Hepatocyte (in vitro differentiated cells): Measurements from ENCODE around the gene ROCK1. TPM values are rescaled to one million over a fixed set of nuclear protein-coding genes. Genes with fewer than 3 reads are reported as not detected.

Source experiments
- DNase-seq: peaks from one replicate; pipeline ENCODE4 v3.0.0-alpha.2; 2016; ENCODE audit warnings: low spot score
- H2AFZ ChIP-seq: fragments of 200-600 bp; sonication (generic); 2 replicates; pipeline ENCODE4 v1.6.0; 2016; ENCODE audit warnings: antibody characterized with exemption, mild to moderate bottlenecking
- H3K27ac ChIP-seq: fragments of 200-600 bp; sonication (generic); 2 replicates; pipeline ENCODE4 v1.5.1; 2016; ENCODE audit warnings: mild to moderate bottlenecking
- H3K27me3 ChIP-seq: fragments of 200-600 bp; sonication (generic); 2 replicates; pipeline ENCODE4 v1.6.1; 2016
- H3K36me3 ChIP-seq: fragments of 200-600 bp; sonication (generic); replicated peaks from 2 replicates; pipeline ENCODE4 v1.5.1; 2016; ENCODE audit warnings: low read depth; ENCODE audit not compliant: insufficient read depth
- H3K4me1 ChIP-seq: fragments of 200-600 bp; sonication (generic); 2 replicates; pipeline ENCODE4 v1.5.1; 2016; ENCODE audit warnings: mild to moderate bottlenecking, moderate library complexity; ENCODE audit not compliant: insufficient read depth
- H3K4me2 ChIP-seq: fragments of 200-600 bp; sonication (generic); 2 replicates; pipeline ENCODE4 v1.6.0; 2016
- H3K4me3 ChIP-seq: fragments of 200-600 bp; sonication (generic); 2 replicates; pipeline ENCODE4 v1.5.1; 2016; ENCODE audit warnings: mild to moderate bottlenecking
- H3K79me2 ChIP-seq: fragments of 200-600 bp; sonication (generic); 2 replicates; pipeline ENCODE4 v1.6.0; 2017; ENCODE audit warnings: mild to moderate bottlenecking
- H3K9me2 ChIP-seq: fragments of 200-600 bp; sonication (generic); replicated peaks from 2 replicates; pipeline ENCODE4 v1.6.0; 2017; ENCODE audit warnings: mild to moderate bottlenecking; ENCODE audit not compliant: insufficient read depth
- H3K9me3 ChIP-seq: fragments of 200-600 bp; sonication (generic); 2 replicates; pipeline ENCODE4 v1.5.1; 2016; ENCODE audit warnings: low read depth, mild to moderate bottlenecking
- H4K20me1 ChIP-seq: fragments of 200-600 bp; sonication (generic); 2 replicates; pipeline ENCODE4 v1.6.0; 2016; ENCODE audit warnings: mild to moderate bottlenecking; ENCODE audit not compliant: insufficient read depth, poor library complexity, severe bottlenecking
- CTCF ChIP-seq: fragments of 200-600 bp; sonication (generic); IDR thresholded peaks from 2 replicates; pipeline ENCODE4 v1.5.1; 2016; ENCODE audit warnings: antibody characterized with exemption, mild to moderate bottlenecking; ENCODE audit not compliant: poor library complexity
- EZH2 ChIP-seq: fragments of 200-600 bp; sonication (generic); IDR thresholded peaks from 2 replicates; pipeline ENCODE4 v1.6.1; 2016; ENCODE audit warnings: antibody characterized with exemption, mild to moderate bottlenecking, borderline replicate concordance
- EZH2phosphoT487 ChIP-seq: fragments of 200-600 bp; sonication (generic); IDR thresholded peaks from one replicate; pipeline ENCODE4 v1.6.1; 2018; ENCODE audit warnings: antibody characterized with exemption, mild to moderate bottlenecking, low read depth, moderate library complexity; ENCODE audit not compliant: unreplicated experiment, severe bottlenecking
- WGBS: methylation state at CpG from one replicate; pipeline ENCODE4 v1.1.6; 2016; ENCODE audit warnings: low lambda C conversion rate; ENCODE audit errors: missing lambda C conversion rate; 5-methylcytosine and 5-hydroxymethylcytosine counted together
- polyA plus RNA-seq: library from polyadenylated mRNA; unstranded; fragments of >200 nt; fragmentation: Nextera tagmentation; extraction: Ambion mirVana; gene quantifications from 2 replicates; pipeline ENCODE4 v1.2.1, GENCODE V29; 2016
- total RNA-seq: library from RNA; depleted of rRNA; stranded (reverse); fragments of >200 nt; gene quantifications from 2 replicates; pipeline ENCODE4 v1.2.3, GENCODE V29; 2014

Gene ROCK1
- total and polyA plus RNA-seq, 2 experiments from 2014 or later = 22.5 to 41.7 TPM

- H3K27me3 ChIP-seq = no peaks in the 10 kb centered on the region
- H3K4me1 ChIP-seq = no peaks in the 10 kb centered on the region
- no peak overlapping the region for H2AFZ ChIP-seq
- no peak overlapping the region for H3K4me3 ChIP-seq
- no peaks in the 10 kb centered on the region for H3K36me3 ChIP-seq
- TF ChIP-seq CTCF (no peak), EZH2 (no peak), EZH2phosphoT487 (no peak)
- peaks cover 100% of the 10 kb centered on the region for H3K79me2 ChIP-seq
- H3K27ac ChIP-seq = no peak overlapping the region
- no peak for DNase-seq
- H4K20me1 ChIP-seq = peaks cover 11% of the 10 kb centered on the region
- H3K9me3 ChIP-seq = no peaks in the 10 kb centered on the region
- H3K9me2 ChIP-seq = no peaks in the 10 kb centered on the region
- H3K4me2 ChIP-seq = no peak overlapping the region
- WGBS = 95% methylated on average over 3 of the region's 3 CpGs
These were observed 27.0 kb downstream of the ROCK1 start for GRCh38 chr18:21084511-21085078.

- H3K79me2 ChIP-seq = peaks cover 100% of the 10 kb centered on the region
- H3K27ac ChIP-seq = no peak overlapping the region
- no peak for DNase-seq
- no peak overlapping the region for H3K4me3 ChIP-seq
- H3K4me2 ChIP-seq = no peak overlapping the region
- no peaks in the 10 kb centered on the region for H3K9me3 ChIP-seq
- H3K4me1 ChIP-seq = no peaks in the 10 kb centered on the region
- H4K20me1 ChIP-seq = peaks cover 13% of the 10 kb centered on the region
- no peaks in the 10 kb centered on the region for H3K9me2 ChIP-seq
- H3K36me3 ChIP-seq = no peaks in the 10 kb centered on the region
- no peak for TF ChIP-seq EZH2phosphoT487
- no peak for TF ChIP-seq EZH2
- TF ChIP-seq CTCF = no peak
- no peak overlapping the region for H2AFZ ChIP-seq
- H3K27me3 ChIP-seq = no peaks in the 10 kb centered on the region
These were observed 28.6 kb downstream of the ROCK1 start for GRCh38 chr18:21083017-21083416.

- no peaks in the 10 kb centered on the region for H3K9me3 ChIP-seq
- no peak for TF ChIP-seq CTCF
- TF ChIP-seq EZH2phosphoT487 = no peak
- H3K27me3 ChIP-seq = no peaks in the 10 kb centered on the region
- 97% methylated on average over 1 of the region's 1 CpG for WGBS
- no peak overlapping the region for H3K4me2 ChIP-seq
- H3K79me2 ChIP-seq = peaks cover 97% of the 10 kb centered on the region
- H4K20me1 ChIP-seq = peaks cover 21% of the 10 kb centered on the region
- H3K27ac ChIP-seq = no peak overlapping the region
- no peaks in the 10 kb centered on the region for H3K9me2 ChIP-seq
- no peak overlapping the region for H3K4me3 ChIP-seq
- no peak overlapping the region for H2AFZ ChIP-seq
- no peaks in the 10 kb centered on the region for H3K4me1 ChIP-seq
- no peak for DNase-seq
- no peaks in the 10 kb centered on the region for H3K36me3 ChIP-seq
These were observed 30.2 kb downstream of the ROCK1 start for GRCh38 chr18:21081426-21081825.

- H2AFZ ChIP-seq = no peak overlapping the region
- peaks cover 23% of the 10 kb centered on the region for H4K20me1 ChIP-seq
- H3K9me3 ChIP-seq = no peaks in the 10 kb centered on the region
- H3K79me2 ChIP-seq = peaks cover 97% of the 10 kb centered on the region
- no peaks in the 10 kb centered on the region for H3K4me1 ChIP-seq
- H3K36me3 ChIP-seq = no peaks in the 10 kb centered on the region
- H3K4me2 ChIP-seq = no peak overlapping the region
- no peaks in the 10 kb centered on the region for H3K27me3 ChIP-seq
- no peak overlapping the region for H3K27ac ChIP-seq
- H3K4me3 ChIP-seq = no peak overlapping the region
- no peaks in the 10 kb centered on the region for H3K9me2 ChIP-seq
- DNase-seq = no peak
- TF ChIP-seq CTCF = no peak
- TF ChIP-seq EZH2 = no peak
- no peak for TF ChIP-seq EZH2phosphoT487
- 100% methylated on average over 1 of the region's 1 CpG for WGBS
These were observed 31.0 kb downstream of the ROCK1 start for GRCh38 chr18:21080576-21080975.
